H9 (cell line): Measurements from ENCODE around the gene SEMA4A. TPM values are rescaled to one million over a fixed set of nuclear protein-coding genes. Genes with fewer than 3 reads are reported as not detected.

Source experiments
- DNase-seq: peaks from one replicate; pipeline ENCODE4 v3.0.0-alpha.2; 2017
- H2AFZ ChIP-seq: one replicate; pipeline ENCODE4 v1.6.1; 2013; ENCODE audit warnings: mild to moderate bottlenecking, low read length, control low read depth, moderate library complexity
- H2AK5ac ChIP-seq: 2 replicates; pipeline ENCODE4 v1.6.1; 2013; ENCODE audit warnings: low read length, control low read depth, mixed read lengths; ENCODE audit not compliant: insufficient read length
- H2BK120ac ChIP-seq: one replicate; pipeline ENCODE4 v1.6.1; 2013; ENCODE audit warnings: low read depth, mild to moderate bottlenecking, low read length, control low read depth, inconsistent platforms; ENCODE audit not compliant: poor library complexity, severe bottlenecking
- H2BK12ac ChIP-seq: 2 replicates; pipeline ENCODE4 v1.6.1; 2013; ENCODE audit warnings: low read length, control low read depth, mixed read lengths, low read depth; ENCODE audit not compliant: insufficient read length
- H2BK15ac ChIP-seq: 2 replicates; pipeline ENCODE4 v1.6.1; 2013; ENCODE audit warnings: low read depth, low read length, control low read depth
- H2BK20ac ChIP-seq: one replicate; pipeline ENCODE4 v1.6.1; 2013; ENCODE audit warnings: low read depth, mild to moderate bottlenecking, low read length, control low read depth, inconsistent platforms; ENCODE audit not compliant: poor library complexity, severe bottlenecking
- H2BK5ac ChIP-seq: 2 replicates; pipeline ENCODE4 v1.6.1; 2013; ENCODE audit warnings: low read length, control low read depth, mixed read lengths; ENCODE audit not compliant: insufficient read length
- H3K14ac ChIP-seq: 2 replicates; pipeline ENCODE4 v1.6.1; 2013; ENCODE audit warnings: low read length, control low read depth; ENCODE audit not compliant: insufficient read depth
- H3K18ac ChIP-seq: 2 replicates; pipeline ENCODE4 v1.6.1; 2013; ENCODE audit warnings: low read depth, mild to moderate bottlenecking, mixed read lengths, low read length, control low read depth; ENCODE audit not compliant: insufficient read length
- H3K23ac ChIP-seq: 2 replicates; pipeline ENCODE4 v1.6.1; 2013; ENCODE audit warnings: low read length, control low read depth, mixed read lengths, low read depth; ENCODE audit not compliant: insufficient read length
- H3K23me2 ChIP-seq: 2 replicates; pipeline ENCODE4 v1.6.1; 2013; ENCODE audit warnings: low read depth, mild to moderate bottlenecking, mixed read lengths, low read length, control low read depth; ENCODE audit not compliant: insufficient read length, poor library complexity, severe bottlenecking
- H3K27ac ChIP-seq: 2 replicates; pipeline ENCODE4 v1.5.1; 2013; ENCODE audit warnings: low read length, control low read depth, mixed read lengths, low read depth; ENCODE audit not compliant: insufficient read length
- H3K27me3 ChIP-seq: 2 replicates; pipeline ENCODE4 v1.6.1; 2013; ENCODE audit warnings: low read length, control low read depth, inconsistent platforms; ENCODE audit not compliant: insufficient read depth
- H3K4ac ChIP-seq: 2 replicates; pipeline ENCODE4 v1.6.1; 2013; ENCODE audit warnings: low read depth, mild to moderate bottlenecking, control low read depth, inconsistent platforms, low read length, moderate library complexity
- H3K4me1 ChIP-seq: 2 replicates; pipeline ENCODE4 v1.6.1; 2013; ENCODE audit warnings: low read length, control low read depth, inconsistent platforms; ENCODE audit not compliant: insufficient read depth
- H3K4me2 ChIP-seq: 2 replicates; pipeline ENCODE4 v1.6.1; 2013; ENCODE audit warnings: low read length, control low read depth, mixed read lengths; ENCODE audit not compliant: insufficient read length, insufficient read depth
- H3K56ac ChIP-seq: 2 replicates; pipeline ENCODE4 v1.6.1; 2013; ENCODE audit warnings: low read depth, mild to moderate bottlenecking, mixed read lengths, low read length, control low read depth; ENCODE audit not compliant: insufficient read length
- H3K79me1 ChIP-seq: 2 replicates; pipeline ENCODE4 v1.6.1; 2013; ENCODE audit warnings: low read depth, mild to moderate bottlenecking, moderate library complexity, low read length, control low read depth, inconsistent platforms; ENCODE audit not compliant: insufficient read depth, poor library complexity, severe bottlenecking
- H3K79me2 ChIP-seq: 2 replicates; pipeline ENCODE4 v1.6.1; 2013; ENCODE audit warnings: low read length, control low read depth, inconsistent platforms; ENCODE audit not compliant: insufficient read depth
- H3K9ac ChIP-seq: 2 replicates; pipeline ENCODE4 v1.6.1; 2013; ENCODE audit warnings: low read length, control low read depth, mixed read lengths; ENCODE audit not compliant: insufficient read length; ENCODE audit errors: extremely low read depth
- H3K9me3 ChIP-seq: one replicate; pipeline ENCODE4 v1.6.1; 2013; ENCODE audit warnings: low read depth, low read length, inconsistent platforms; ENCODE audit not compliant: control insufficient read depth
- H3T11ph ChIP-seq: one replicate; pipeline ENCODE4 v1.6.1; 2013; ENCODE audit warnings: mild to moderate bottlenecking, low read length, control low read depth, inconsistent platforms
- H4K20me1 ChIP-seq: one replicate; pipeline ENCODE4 v1.6.1; 2013; ENCODE audit not compliant: control insufficient read depth, insufficient read length, insufficient read depth
- H4K5ac ChIP-seq: 2 replicates; pipeline ENCODE4 v1.6.1; 2013; ENCODE audit warnings: low read depth, mild to moderate bottlenecking, mixed read lengths, low read length, control low read depth; ENCODE audit not compliant: insufficient read length
- H4K8ac ChIP-seq: replicated peaks from 2 replicates; pipeline ENCODE4 v1.6.1; 2013; ENCODE audit warnings: low read length, control low read depth, mixed read lengths, low read depth; ENCODE audit not compliant: insufficient read length
- H4K91ac ChIP-seq: 2 replicates; pipeline ENCODE4 v1.6.1; 2013; ENCODE audit warnings: low read depth, mild to moderate bottlenecking, moderate library complexity, mixed read lengths, low read length, control low read depth; ENCODE audit not compliant: insufficient read length
- H3K27ac Mint-ChIP-seq, 3 experiments: 2 replicates in 2 of 3; 3 replicates in 1 of 3; pipeline ENCODE4 v1.8.0; 2020 to 2021; ENCODE audit warnings: mixed read lengths in 3 of 3, mild to moderate bottlenecking in 1 of 3, moderate library complexity in 1 of 3
- H3K27me3 Mint-ChIP-seq: 2 replicates; pipeline ENCODE4 v1.8.0; 2021; ENCODE audit warnings: low read depth, mild to moderate bottlenecking, moderate library complexity, mixed read lengths
- H3K36me3 Mint-ChIP-seq, 3 experiments: 2 replicates in 2 of 3; 3 replicates in 1 of 3; pipeline ENCODE4 v1.8.0; 2020 to 2021; ENCODE audit warnings: low read depth in 3 of 3, mixed read lengths in 3 of 3; ENCODE audit not compliant: insufficient read depth in 1 of 3
- H3K4me1 Mint-ChIP-seq, 2 experiments: 2 replicates each; pipeline ENCODE4 v1.8.0; 2020; ENCODE audit warnings: mixed read lengths in 2 of 2
- H3K4me3 Mint-ChIP-seq, 2 experiments: 2 replicates in 1 of 2; 3 replicates in 1 of 2; pipeline ENCODE4 v1.8.0; 2020 to 2021; ENCODE audit warnings: mild to moderate bottlenecking in 2 of 2, mixed read lengths in 2 of 2, moderate library complexity in 1 of 2
- H3K9me3 Mint-ChIP-seq, 2 experiments: 2 replicates in 1 of 2; 3 replicates in 1 of 2; pipeline ENCODE4 v1.8.0; 2020; ENCODE audit warnings: mild to moderate bottlenecking in 2 of 2, mixed read lengths in 2 of 2, moderate library complexity in 1 of 2
- WGBS: extraction: QIAGEN DNeasy Blood & Tissue Kit; methylation state at CpG from one replicate; pipeline ENCODE4 v1.1.7; 2013; ENCODE audit warnings: missing lambda C conversion rate, low lambda C conversion rate, mixed read lengths; ENCODE audit not compliant: insufficient read length; ENCODE audit errors: extremely low coverage; 5-methylcytosine and 5-hydroxymethylcytosine counted together
- total RNA-seq: library from RNA; stranded (reverse); gene quantifications from 2 replicates; pipeline ENCODE4 v1.2.1, GENCODE V29; 2021
- TF ChIP-seq, protein P1 (sequence below): fragments of 200-600 bp; sonication (generic); conservative IDR thresholded peaks from 3 replicates; pipeline ENCODE4 v1.8.0; 2021; ENCODE audit warnings: antibody characterized with exemption, mild to moderate bottlenecking

The SEMA4A gene
- total RNA-seq, 1 experiment from 2014 or later, result 11.1 TPM

DNA sequence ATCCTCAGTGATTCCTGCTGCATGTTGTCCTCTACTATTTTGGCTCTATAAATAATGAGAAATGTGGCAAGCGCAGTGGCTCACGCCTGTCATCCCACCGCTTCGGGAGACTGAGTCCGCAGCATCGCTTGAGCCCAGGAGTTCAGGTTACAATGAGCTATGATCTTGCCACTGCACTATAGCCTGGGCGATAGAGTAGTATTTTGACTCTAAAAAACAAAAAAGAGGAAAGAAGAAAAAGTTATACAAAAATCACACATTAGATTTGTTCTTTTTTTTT, 39.8 kb downstream of the SEMA4A start:
- Histone ChIP-seq H3K9ac (peak overlapping the region; percentile 66), H3K4me2 (peak overlapping the region; percentile 58), H2BK12ac (no peak overlapping the region), H3K79me2 (peaks cover 20% of the 10 kb centered on the region; the same call in 1 of the 2 replicates), H3K4me1 (peaks cover 10% of the 10 kb centered on the region; the same call in 1 of the 2 replicates), H3K14ac (peak overlapping the region; percentile 77; the same call in 1 of the 2 replicates), H3K23ac (no peak overlapping the region), H3K18ac (peak overlapping the region; percentile 88), H3T11ph (no peak overlapping the region), H3K27ac (peak overlapping the region; percentile 26), H2AK5ac (no peak overlapping the region), H3K23me2 (peaks cover 11% of the 10 kb centered on the region), H2BK20ac (no peak overlapping the region), H3K9me3 (peaks cover 5% of the 10 kb centered on the region), H3K4ac (peak overlapping the region; percentile 13; the same call in 1 of the 2 replicates), H3K27me3 (no peaks in the 10 kb centered on the region), H2BK5ac (peak overlapping the region; percentile 80), H4K91ac (no peak overlapping the region), H2BK120ac (no peak overlapping the region), H4K5ac (peak overlapping the region; percentile 34), H4K8ac (no peak overlapping the region), H2BK15ac (no peak overlapping the region), H3K56ac (no peak overlapping the region), H4K20me1 (no peaks in the 10 kb centered on the region), H3K79me1 (peaks cover 10% of the 10 kb centered on the region), H2AFZ (no peak overlapping the region)
- TF ChIP-seq, protein P1, sequence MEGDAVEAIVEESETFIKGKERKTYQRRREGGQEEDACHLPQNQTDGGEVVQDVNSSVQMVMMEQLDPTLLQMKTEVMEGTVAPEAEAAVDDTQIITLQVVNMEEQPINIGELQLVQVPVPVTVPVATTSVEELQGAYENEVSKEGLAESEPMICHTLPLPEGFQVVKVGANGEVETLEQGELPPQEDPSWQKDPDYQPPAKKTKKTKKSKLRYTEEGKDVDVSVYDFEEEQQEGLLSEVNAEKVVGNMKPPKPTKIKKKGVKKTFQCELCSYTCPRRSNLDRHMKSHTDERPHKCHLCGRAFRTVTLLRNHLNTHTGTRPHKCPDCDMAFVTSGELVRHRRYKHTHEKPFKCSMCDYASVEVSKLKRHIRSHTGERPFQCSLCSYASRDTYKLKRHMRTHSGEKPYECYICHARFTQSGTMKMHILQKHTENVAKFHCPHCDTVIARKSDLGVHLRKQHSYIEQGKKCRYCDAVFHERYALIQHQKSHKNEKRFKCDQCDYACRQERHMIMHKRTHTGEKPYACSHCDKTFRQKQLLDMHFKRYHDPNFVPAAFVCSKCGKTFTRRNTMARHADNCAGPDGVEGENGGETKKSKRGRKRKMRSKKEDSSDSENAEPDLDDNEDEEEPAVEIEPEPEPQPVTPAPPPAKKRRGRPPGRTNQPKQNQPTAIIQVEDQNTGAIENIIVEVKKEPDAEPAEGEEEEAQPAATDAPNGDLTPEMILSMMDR, result no peak
- DNase-seq, result no peak
- Mint-ChIP-seq H3K4me3 (peak overlapping the region; percentile 95 to 100), H3K9me3 (peaks cover 11 to 14% of the 10 kb centered on the region in 2 experiments), H3K36me3 (peaks cover 3 to 33% (median 21%) of the 10 kb centered on the region in 3 experiments; a peak in 6 of 7 replicates), H3K27ac (peak overlapping the region; percentile 89 to 98 (median 97)), H3K4me1 (peaks cover 31 to 38% of the 10 kb centered on the region in 2 experiments), H3K27me3 (no peaks in the 10 kb centered on the region; the same call in 1 of the 2 replicates)
- no CpG with 5 or more reads among the region's 7 CpGs for WGBS
